Mammary epithelial cell (primary cell): Measurements from ENCODE around the gene EWSR1.

Source experiments
- CTCF ChIP-seq, 2 donors: IDR thresholded peaks in 1 of 2; conservative IDR thresholded peaks in 1 of 2; 2 replicates each; pipeline ENCODE4 v1.5.1; 2011 to 2012; ENCODE audit warnings: inconsistent platforms in 2 of 2, low read length in 2 of 2, mild to moderate bottlenecking in 2 of 2, control low read depth in 1 of 2, low read depth in 1 of 2; ENCODE audit not compliant: insufficient read depth in 1 of 2; ENCODE audit errors: extremely low read depth in 1 of 2
- EZH2 ChIP-seq: IDR thresholded peaks from 2 replicates; pipeline ENCODE4 v1.6.1; 2012; ENCODE audit warnings: low read length, inconsistent platforms, borderline replicate concordance

DNA sequence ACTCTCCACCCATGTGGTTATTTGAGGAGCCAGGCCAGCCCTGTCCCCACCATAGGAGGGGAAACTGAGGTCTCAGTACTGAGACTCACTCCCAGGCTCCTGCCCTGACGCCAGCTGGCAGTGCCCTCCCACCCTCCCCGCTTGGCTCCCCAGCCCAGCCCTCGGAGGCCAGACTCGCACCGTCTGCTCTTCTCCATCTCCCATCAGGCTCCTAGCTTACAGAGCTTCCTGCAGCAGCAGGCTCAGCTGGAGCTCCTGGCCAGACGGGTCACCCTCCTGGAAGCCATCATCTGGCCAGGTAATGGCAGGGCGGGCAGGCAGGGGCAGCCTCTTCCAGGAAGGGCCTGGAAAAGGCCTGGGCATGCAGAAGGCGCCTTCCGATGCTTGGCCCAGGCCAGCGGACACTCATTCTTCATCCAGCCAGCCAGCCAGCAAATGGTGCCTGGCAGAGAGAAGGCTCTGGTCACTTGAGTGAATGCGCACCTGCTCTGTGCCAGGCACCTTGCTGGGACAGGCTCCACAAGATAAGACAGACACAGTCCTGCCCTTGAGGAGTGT, 12.9 kb upstream of the EWSR1 start:
- TF ChIP-seq CTCF (conservative IDR thresholded peaks at IDR 0.05 in 1 of 2, IDR thresholded peaks at IDR 0.05 in 1 of 2; ENCODE audit: extremely low read depth in 1 of 2, insufficient read depth in 1 of 2, low read depth in 1 of 2, low read length in 2 of 2) (no peak), EZH2 (no peak)
